Neuronal stem cell (in vitro differentiated cells): ENCODE measurements around the gene RALGDS.
A peak's percentile ranks its signal among the peaks of the same experiment; 100 is the strongest.

Source experiments
- DNase-seq: peaks from one replicate; pipeline ENCODE4 v3.0.0-alpha.2; 2013; ENCODE audit warnings: low spot score
- H2AFZ ChIP-seq: one replicate; pipeline ENCODE4 v1.6.1; 2013; ENCODE audit warnings: mild to moderate bottlenecking, low read length, inconsistent platforms
- H2AK5ac ChIP-seq: 2 replicates; pipeline ENCODE4 v1.6.1; 2013; ENCODE audit warnings: low read depth, mild to moderate bottlenecking, inconsistent platforms, low read length, moderate library complexity, mixed read lengths
- H2BK120ac ChIP-seq: 2 replicates; pipeline ENCODE4 v1.6.1; 2013; ENCODE audit warnings: low read depth, mild to moderate bottlenecking, inconsistent platforms, low read length, moderate library complexity, mixed read lengths
- H2BK12ac ChIP-seq: one replicate; pipeline ENCODE4 v1.6.1; 2013; ENCODE audit warnings: low read length, inconsistent platforms
- H2BK15ac ChIP-seq: 2 replicates; pipeline ENCODE4 v1.6.1; 2013; ENCODE audit warnings: mild to moderate bottlenecking, low read length, inconsistent platforms, mixed read lengths
- H2BK5ac ChIP-seq: one replicate; pipeline ENCODE4 v1.6.1; 2013; ENCODE audit warnings: inconsistent platforms, mild to moderate bottlenecking, low read length, moderate library complexity
- H3K14ac ChIP-seq: one replicate; pipeline ENCODE4 v1.6.1; 2013; ENCODE audit warnings: low read length, inconsistent platforms
- H3K18ac ChIP-seq: 2 replicates; pipeline ENCODE4 v1.6.1; 2013; ENCODE audit warnings: low read length, inconsistent platforms
- H3K23ac ChIP-seq: 2 replicates; pipeline ENCODE4 v1.6.1; 2013; ENCODE audit warnings: low read depth, mild to moderate bottlenecking, mixed read lengths, low read length, inconsistent platforms; ENCODE audit not compliant: poor library complexity
- H3K27ac ChIP-seq: replicated peaks from 3 replicates; pipeline ENCODE4 v1.5.1; 2013; ENCODE audit warnings: low read length, inconsistent platforms
- H3K27me3 ChIP-seq, 3 experiments: 2 replicates each; pipeline ENCODE4 v1.6.1; 2013; ENCODE audit warnings: low read length in 3 of 3, mild to moderate bottlenecking in 2 of 3, inconsistent platforms in 1 of 3, low read depth in 1 of 3, mixed read lengths in 1 of 3, moderate library complexity in 1 of 3; ENCODE audit not compliant: control insufficient read depth in 3 of 3, insufficient read depth in 3 of 3
- H3K36me3 ChIP-seq, 2 donors: replicated peaks in 1 of 2; 2 replicates each; pipeline ENCODE4 v1.6.1; 2013; ENCODE audit warnings: low read length in 2 of 2; ENCODE audit not compliant: control insufficient read depth in 2 of 2, insufficient read depth in 2 of 2
- H3K4ac ChIP-seq: 2 replicates; pipeline ENCODE4 v1.6.1; 2013; ENCODE audit warnings: inconsistent platforms, mild to moderate bottlenecking, low read length, moderate library complexity
- H3K4me1 ChIP-seq, 2 donors: 1 replicate in 1 of 2; 2 replicates in 1 of 2; pipeline ENCODE4 v1.6.1; 2013; ENCODE audit warnings: low read length in 2 of 2, low read depth in 1 of 2; ENCODE audit not compliant: control insufficient read depth in 2 of 2, insufficient read depth in 1 of 2
- H3K4me2 ChIP-seq: one replicate; pipeline ENCODE4 v1.6.1; 2013; ENCODE audit warnings: mild to moderate bottlenecking, low read length, inconsistent platforms; ENCODE audit not compliant: insufficient read depth, poor library complexity, severe bottlenecking
- H3K4me3 ChIP-seq, 2 donors: 2 replicates each; pipeline ENCODE4 v1.5.1; 2013; ENCODE audit warnings: low read length in 2 of 2, mild to moderate bottlenecking in 2 of 2, inconsistent platforms in 1 of 2, moderate library complexity in 1 of 2
- H3K79me1 ChIP-seq: one replicate; pipeline ENCODE4 v1.6.1; 2013; ENCODE audit warnings: low read depth, mild to moderate bottlenecking, inconsistent platforms, low read length, moderate library complexity
- H3K9ac ChIP-seq: one replicate; pipeline ENCODE4 v1.6.1; 2013; ENCODE audit warnings: mild to moderate bottlenecking, low read depth, low read length, inconsistent platforms; ENCODE audit not compliant: poor library complexity
- H3K9me3 ChIP-seq, 2 donors: replicated peaks in 1 of 2; 2 replicates each; pipeline versions ENCODE3 to v1.6.1; 2013; ENCODE audit warnings: low read length in 2 of 2, mild to moderate bottlenecking in 2 of 2, inconsistent platforms in 1 of 2, low read depth in 1 of 2, mixed read lengths in 1 of 2, moderate library complexity in 1 of 2; ENCODE audit not compliant: control insufficient read depth in 2 of 2, insufficient read depth in 1 of 2
- H4K8ac ChIP-seq: one replicate; pipeline ENCODE4 v1.6.1; 2013; ENCODE audit warnings: low read depth, mild to moderate bottlenecking, inconsistent platforms, low read length, moderate library complexity
- H4K91ac ChIP-seq: one replicate; pipeline ENCODE4 v1.6.1; 2013; ENCODE audit warnings: low read length, low read depth, mild to moderate bottlenecking, inconsistent platforms; ENCODE audit not compliant: poor library complexity
- WGBS, 2 donors: extraction: QIAGEN DNeasy Blood & Tissue Kit; methylation state at CpG; one replicate each; pipeline ENCODE4 v1.1.7; 2013; ENCODE audit warnings: missing lambda C conversion rate in 2 of 2, mixed read lengths in 1 of 2; ENCODE audit not compliant: insufficient read length in 2 of 2, insufficient replicate concordance in 1 of 2; ENCODE audit errors: extremely low coverage in 2 of 2; 5-methylcytosine and 5-hydroxymethylcytosine counted together

Gene RALGDS

GRCh38 chr9:133122605-133122934, 1.5 kb upstream of the RALGDS start:
- H3K27ac ChIP-seq: no peak overlapping the region

GRCh38 chr9:133121915-133122550, 993 bp upstream of the RALGDS start:
- no peak for DNase-seq
- Histone ChIP-seq H3K4ac (no peak overlapping the region), H3K4me3 (no peak overlapping the region), H3K4me1 (peaks cover 30 to 45% of the 10 kb centered on the region in 2 donors), H3K27ac (no peak overlapping the region), H3K27me3 (peaks cover 0 to 2% (median 0%) of the 10 kb centered on the region in 3 experiments), H3K36me3 (no peaks in the 10 kb centered on the region), H3K9me3 (no peaks in the 10 kb centered on the region), H2AK5ac (no peak overlapping the region), H4K8ac (peak overlapping the region; percentile 73), H3K14ac (no peak overlapping the region), H4K91ac (no peak overlapping the region), H2BK120ac (no peak overlapping the region), H2BK5ac (no peak overlapping the region), H3K18ac (peak overlapping the region; percentile 27), H3K23ac (peak overlapping the region; percentile 86), H2BK12ac (no peak overlapping the region), H3K4me2 (no peak overlapping the region), H3K79me1 (peaks cover 22% of the 10 kb centered on the region), H2AFZ (no peak overlapping the region), H2BK15ac (no peak overlapping the region), H3K9ac (peak overlapping the region; percentile 30)
- no CpG with 5 or more reads among the region's 8 CpGs for WGBS, 2 donors

More at GRCh38 chr9:133122605-133122934, 1.5 kb upstream of the RALGDS start:
- Histone ChIP-seq H4K91ac (no peak overlapping the region), H3K36me3 (peaks cover 0 to 3% of the 10 kb centered on the region in 2 donors), H2BK12ac (no peak overlapping the region), H3K4me3 (no peak overlapping the region), H3K14ac (no peak overlapping the region), H2AFZ (no peak overlapping the region), H3K9ac (no peak overlapping the region), H3K4me2 (no peak overlapping the region), H3K9me3 (no peaks in the 10 kb centered on the region), H4K8ac (no peak overlapping the region), H3K27me3 (peaks cover 0 to 2% (median 0%) of the 10 kb centered on the region in 3 experiments), H3K4ac (no peak overlapping the region), H2BK5ac (no peak overlapping the region), H2BK15ac (no peak overlapping the region), H2BK120ac (no peak overlapping the region), H3K4me1 (peaks cover 30 to 43% of the 10 kb centered on the region in 2 donors), H3K18ac (no peak overlapping the region), H2AK5ac (no peak overlapping the region), H3K79me1 (peaks cover 17% of the 10 kb centered on the region), H3K23ac (no peak overlapping the region)
- WGBS, 2 donors: no CpG with 5 or more reads among the region's 4 CpGs
- no peak for DNase-seq

- Histone ChIP-seq H3K4me3 (peak overlapping the region; percentile 67 to 90), H3K27ac (peak overlapping the region; percentile 21), H3K23ac (peak overlapping the region; percentile 80), H3K4me2 (peak overlapping the region; percentile 96), H2BK12ac (no peak overlapping the region), H3K4me1 (peaks cover 35 to 54% of the 10 kb centered on the region in 2 donors), H2BK120ac (no peak overlapping the region), H3K14ac (peak overlapping the region; percentile 92), H2AFZ (peak overlapping the region; percentile 72), H3K4ac (peak overlapping the region; percentile 66), H3K36me3 (peaks cover 0 to 3% of the 10 kb centered on the region in 2 donors), H4K91ac (no peak overlapping the region), H3K18ac (peak overlapping the region; percentile 95), H2BK15ac (peak overlapping the region; percentile 56), H2BK5ac (peak overlapping the region; percentile 21), H3K9ac (peak overlapping the region; percentile 83), H3K79me1 (peaks cover 30% of the 10 kb centered on the region), H3K9me3 (no peaks in the 10 kb centered on the region), H2AK5ac (peak overlapping the region; percentile 53), H4K8ac (peak overlapping the region; percentile 6), H3K27me3 (peaks cover 0 to 2% (median 0%) of the 10 kb centered on the region in 3 experiments)
- WGBS, 2 donors: no CpG with 5 or more reads among the region's 66 CpGs
- DNase-seq: no peak
Measured at GRCh38 chr9:133120501-133121197, 391 bp downstream of the RALGDS start.

- Histone ChIP-seq H4K8ac (no peak overlapping the region), H2BK120ac (no peak overlapping the region), H3K4me2 (peak overlapping the region; percentile 96), H3K14ac (peak overlapping the region; percentile 92), H3K79me1 (peaks cover 30% of the 10 kb centered on the region), H2BK15ac (peak overlapping the region; percentile 59), H3K23ac (peak overlapping the region; percentile 22), H3K18ac (peak overlapping the region; percentile 95), H3K36me3 (peaks cover 0 to 3% of the 10 kb centered on the region in 2 donors), H2BK5ac (peak overlapping the region; percentile 21), H3K4ac (peak overlapping the region; percentile 72), H3K4me3 (peak overlapping the region; percentile 67 to 90), H3K9me3 (no peaks in the 10 kb centered on the region), H2AFZ (no peak overlapping the region), H3K9ac (peak overlapping the region; percentile 83), H3K4me1 (peaks cover 41 to 56% of the 10 kb centered on the region in 2 donors), H2BK12ac (no peak overlapping the region), H3K27me3 (peaks cover 0 to 2% (median 0%) of the 10 kb centered on the region in 3 experiments), H2AK5ac (peak overlapping the region; percentile 68), H4K91ac (no peak overlapping the region), H3K27ac (peak overlapping the region; percentile 40)
- no peak for DNase-seq
- WGBS, 2 donors: no CpG with 5 or more reads among the region's 21 CpGs
Measured at GRCh38 chr9:133119846-133120500, 1.1 kb downstream of the RALGDS start.
